ENCODE data around the gene LDLRAD4.
"Not testable (repeated sequence)": the region's sequence is repeated elsewhere in the genome, so short reads cannot be mapped to it uniquely, and the experiment has no call there.

LDLRAD4 gene

GRCh38 chr18:13481331-13481730, 262.8 kb downstream of the LDLRAD4 start:
- DNase-seq = no peak

- DNase-seq = no peak
Observed at GRCh38 chr18:13481820-13482617, 263.5 kb downstream of the LDLRAD4 start.

- DNase-seq = no peak
Observed at GRCh38 chr18:13482618-13482945, 264.0 kb downstream of the LDLRAD4 start.

GRCh38 chr18:13483316-13484270, 265.0 kb downstream of the LDLRAD4 start:
- no peak for DNase-seq

GRCh38 chr18:13485182-13485581, 266.6 kb downstream of the LDLRAD4 start:
- DNase-seq = no peak

- DNase-seq = no peak
Observed at GRCh38 chr18:13485604-13486003, 267.0 kb downstream of the LDLRAD4 start.

- DNase-seq = no peak
Observed at GRCh38 chr18:13486284-13486683, 267.7 kb downstream of the LDLRAD4 start.

GRCh38 chr18:13486686-13487085, 268.1 kb downstream of the LDLRAD4 start:
- no peak for DNase-seq

- DNase-seq = no peak
Observed at GRCh38 chr18:13487237-13487636, 268.7 kb downstream of the LDLRAD4 start.

GRCh38 chr18:13488281-13488929, 269.8 kb downstream of the LDLRAD4 start:
- no peak for DNase-seq

- DNase-seq = not testable (repeated sequence)
Observed at GRCh38 chr18:13489303-13489702, 270.7 kb downstream of the LDLRAD4 start.

GRCh38 chr18:13491138-13491537, 272.6 kb downstream of the LDLRAD4 start:
- DNase-seq = no peak

GRCh38 chr18:13492314-13492713, 273.8 kb downstream of the LDLRAD4 start:
- no peak for DNase-seq

- DNase-seq = no peak
Observed at GRCh38 chr18:13493079-13493478, 274.5 kb downstream of the LDLRAD4 start.

GRCh38 chr18:13493725-13494124, 275.2 kb downstream of the LDLRAD4 start:
- DNase-seq = no peak

- no peak for DNase-seq
Observed at GRCh38 chr18:13494871-13495445, 276.4 kb downstream of the LDLRAD4 start.

- DNase-seq = no peak
Observed at GRCh38 chr18:13495961-13496360, 277.4 kb downstream of the LDLRAD4 start.

- DNase-seq = no peak
Observed at GRCh38 chr18:13496691-13497281, 278.2 kb downstream of the LDLRAD4 start.

GRCh38 chr18:13499803-13500202, 281.2 kb downstream of the LDLRAD4 start:
- no peak for DNase-seq

- DNase-seq = peak; percentile 68
Observed at GRCh38 chr18:13500227-13500865, 281.8 kb downstream of the LDLRAD4 start.

GRCh38 chr18:13500869-13501542, 282.4 kb downstream of the LDLRAD4 start:
- peak; percentile 38 for DNase-seq

GRCh38 chr18:13501543-13501887, 283.0 kb downstream of the LDLRAD4 start:
- no peak for DNase-seq
